Measurements from ENCODE around the gene ECSCR.
A peak's percentile ranks its signal among the peaks of the same experiment; 100 is the strongest.
"Not testable (repeated sequence)": the region's sequence is repeated elsewhere in the genome, so short reads cannot be mapped to it uniquely, and the experiment has no call there.

The ECSCR gene

GRCh38 chr5:139446956-139447779, 15.4 kb downstream of the ECSCR start:
- no peak for DNase-seq (ENCODE audit: low spot score)

GRCh38 chr5:139445325-139446170, 17.0 kb downstream of the ECSCR start:
- no peak for DNase-seq (ENCODE audit: low spot score)

GRCh38 chr5:139443831-139444453, 18.6 kb downstream of the ECSCR start:
- no peak for DNase-seq (ENCODE audit: low spot score)

GRCh38 chr5:139440416-139440815, 22.1 kb downstream of the ECSCR start:
- DNase-seq (ENCODE audit: low spot score) = not testable (repeated sequence)

GRCh38 chr5:139439013-139439903, 23.3 kb downstream of the ECSCR start, which contains the start of gene DNAJC18:
DNAJC18 (minus strand) TSS chr5:139439525; CDS start chr5:139439445, 80 bp downstream.
- peak; percentile 94 for DNase-seq (ENCODE audit: low spot score)

GRCh38 chr5:139438707-139439012, 23.9 kb downstream of the ECSCR start:
- DNase-seq (ENCODE audit: low spot score) = no peak

- DNase-seq (ENCODE audit: low spot score) = no peak
These were observed 26.9 kb downstream of the ECSCR start for GRCh38 chr5:139435676-139436075.

- DNase-seq (ENCODE audit: low spot score) = no peak
These were observed 30.8 kb downstream of the ECSCR start for GRCh38 chr5:139431706-139432105.

GRCh38 chr5:139430015-139430414, 32.5 kb downstream of the ECSCR start:
- DNase-seq (ENCODE audit: low spot score) = no peak

GRCh38 chr5:139426203-139426885, 36.2 kb downstream of the ECSCR start:
- no peak for DNase-seq (ENCODE audit: low spot score)

- DNase-seq (ENCODE audit: low spot score) = no peak
These were observed 37.0 kb downstream of the ECSCR start for GRCh38 chr5:139425497-139425896.

- DNase-seq (ENCODE audit: low spot score) = peak; percentile 72
These were observed 40.1 kb downstream of the ECSCR start for GRCh38 chr5:139422307-139422893.

- no peak for DNase-seq (ENCODE audit: low spot score)
These were observed 43.0 kb downstream of the ECSCR start for GRCh38 chr5:139419226-139420192.

GRCh38 chr5:139418793-139419192, 43.8 kb downstream of the ECSCR start:
- DNase-seq (ENCODE audit: low spot score) = no peak

GRCh38 chr5:139417214-139417613, 45.3 kb downstream of the ECSCR start:
- DNase-seq (ENCODE audit: low spot score) = no peak

GRCh38 chr5:139416651-139417050, 45.9 kb downstream of the ECSCR start:
- no peak for DNase-seq (ENCODE audit: low spot score)

GRCh38 chr5:139415869-139416268, 46.7 kb downstream of the ECSCR start:
- no peak for DNase-seq (ENCODE audit: low spot score)

- peak; percentile 95 for DNase-seq (ENCODE audit: low spot score)
These were observed 47.2 kb downstream of the ECSCR start for GRCh38 chr5:139415221-139415861.

- DNase-seq (ENCODE audit: low spot score) = peak; percentile 74
These were observed 47.9 kb downstream of the ECSCR start for GRCh38 chr5:139414581-139415130.
